ENCODE data around the gene LYZL1. TPM values are rescaled to one million over a fixed set of nuclear protein-coding genes. Genes with fewer than 3 reads are reported as not detected.

LYZL1 gene
- total RNA-seq, 1 experiment from 2014 or later = not detected

GRCh38 chr10:29344073-29344820, 55.4 kb downstream of the LYZL1 start:
- Histone ChIP-seq H3K9me3 (ENCODE audit: control insufficient read depth in 1 of 2, insufficient read depth in 1 of 2, low read depth in 1 of 2, low read length in 2 of 2) (no peaks in the 10 kb centered on the region), H3K4me3 (replicated peaks in 1 of 2; ENCODE audit: low read depth in 1 of 2, low read length in 2 of 2) (no peak overlapping the region), H3K4me2 (ENCODE audit: low read length) (no peak overlapping the region), H3K4me1 (ENCODE audit: control insufficient read depth in 1 of 2, insufficient read depth in 2 of 2, low read length in 2 of 2) (no peaks in the 10 kb centered on the region), H3K27ac (ENCODE audit: low read depth, low read length) (no peak overlapping the region), H3K9ac (ENCODE audit: low read length) (no peak overlapping the region), H3K36me3 (ENCODE audit: control insufficient read depth in 1 of 2, insufficient read depth in 2 of 2, low read length in 2 of 2) (no peaks in the 10 kb centered on the region), H3K9me2 (ENCODE audit: insufficient read depth) (no peaks in the 10 kb centered on the region), H2AFZ (ENCODE audit: low read depth, low read length, poor library complexity, severe bottlenecking) (no peak overlapping the region), H4K20me1 (ENCODE audit: insufficient read depth) (no peaks in the 10 kb centered on the region), H3K27me3 (ENCODE audit: insufficient read depth, low read length) (peaks cover 6% of the 10 kb centered on the region; the same call in 1 of the 2 replicates), H3K79me2 (ENCODE audit: insufficient read depth, low read length) (no peaks in the 10 kb centered on the region)
- TF ChIP-seq CBX3 (IDR thresholded peaks at IDR 0.05; ENCODE audit: low read depth) = no peak
- TF ChIP-seq SIN3A (IDR thresholded peaks at IDR 0.05; ENCODE audit: low read depth) = no peak
- TF ChIP-seq EGR1 (IDR thresholded peaks at IDR 0.05; ENCODE audit: low read depth) = no peak
- TF ChIP-seq TCF7L2 (IDR thresholded peaks at IDR 0.05; ENCODE audit: borderline replicate concordance, extremely low read depth, insufficient read depth, insufficient read length) = no peak
- TF ChIP-seq EZH2 (IDR thresholded peaks at IDR 0.05) = no peak
- TF ChIP-seq EZH2phosphoT487 (IDR thresholded peaks at IDR 0.05; ENCODE audit: borderline replicate concordance) = no peak
- no peak for TF ChIP-seq ELF1 (IDR thresholded peaks at IDR 0.05; ENCODE audit: borderline replicate concordance, low read depth)
- CTCF ChIA-PET = no interaction called here
- RAD21 ChIA-PET (ENCODE audit: low non-redundant PET in 1 of 2, low total read pairs in 2 of 2, uncharacterized antibody in 2 of 2, unreplicated experiment in 2 of 2) = no interaction called here
- no TSS peak for BruUV-seq (replicated peaks)
- POLR2A ChIA-PET = no interaction called here
- intact Hi-C loops (cut with micrococcal nuclease) = no loop called here
- no peak for DNase-seq (ENCODE audit: low read depth, low spot score)
- no peak for ATAC-seq

DNA sequence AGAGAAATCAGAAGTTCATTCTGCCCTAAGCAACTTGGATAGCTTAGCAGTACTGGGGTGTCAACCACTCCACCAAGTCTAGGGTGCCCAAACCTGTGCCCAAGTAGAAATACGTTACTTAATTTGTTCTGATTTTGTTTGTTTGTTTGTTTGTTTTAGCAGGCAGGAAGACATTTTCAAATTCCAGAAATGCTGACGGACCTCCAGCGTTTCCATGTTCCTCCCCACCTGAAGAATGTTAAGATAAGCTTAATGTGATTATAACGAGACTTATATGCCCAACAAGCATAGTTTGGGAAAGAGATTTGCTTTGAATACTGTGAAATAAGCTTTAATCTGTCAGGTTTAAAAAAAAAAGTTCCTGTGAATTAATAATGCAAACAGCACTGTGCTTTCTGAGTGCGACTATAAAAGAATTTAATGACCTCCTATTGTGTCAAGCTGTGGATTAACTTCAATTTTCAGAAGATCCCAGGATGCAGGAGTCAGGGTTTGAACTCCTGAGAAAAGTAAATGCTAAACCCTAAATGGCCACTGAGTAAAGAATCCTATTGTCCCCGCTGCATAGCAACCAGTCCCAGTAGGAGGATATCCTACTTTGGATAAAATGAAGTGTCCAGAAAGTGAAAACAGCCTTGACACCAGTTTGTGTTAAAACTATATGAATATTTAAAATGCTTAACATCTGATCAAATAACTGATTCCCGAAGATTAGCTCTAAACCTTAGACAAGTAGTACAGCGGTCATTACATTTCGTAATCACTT, 56.5 kb downstream of the LYZL1 start:
- Histone ChIP-seq H3K9me2 (ENCODE audit: insufficient read depth) (no peaks in the 10 kb centered on the region), H3K79me2 (ENCODE audit: insufficient read depth, low read length) (no peaks in the 10 kb centered on the region), H4K20me1 (ENCODE audit: insufficient read depth) (no peaks in the 10 kb centered on the region), H3K4me2 (ENCODE audit: low read length) (no peak overlapping the region), H3K9ac (ENCODE audit: low read length) (no peak overlapping the region), H3K4me3 (replicated peaks in 1 of 2; ENCODE audit: low read depth in 1 of 2, low read length in 2 of 2) (no peak overlapping the region), H3K36me3 (ENCODE audit: control insufficient read depth in 1 of 2, insufficient read depth in 2 of 2, low read length in 2 of 2) (no peaks in the 10 kb centered on the region), H3K27ac (ENCODE audit: low read depth, low read length) (no peak overlapping the region), H3K4me1 (ENCODE audit: control insufficient read depth in 1 of 2, insufficient read depth in 2 of 2, low read length in 2 of 2) (no peaks in the 10 kb centered on the region), H3K27me3 (ENCODE audit: insufficient read depth, low read length) (peaks cover 6% of the 10 kb centered on the region; the same call in 1 of the 2 replicates), H3K9me3 (ENCODE audit: control insufficient read depth in 1 of 2, insufficient read depth in 1 of 2, low read depth in 1 of 2, low read length in 2 of 2) (no peaks in the 10 kb centered on the region), H2AFZ (ENCODE audit: low read depth, low read length, poor library complexity, severe bottlenecking) (no peak overlapping the region)
- ChIA-PET POLR2A (no interaction called here), CTCF (no interaction called here), RAD21 (ENCODE audit: low non-redundant PET in 1 of 2, low total read pairs in 2 of 2, uncharacterized antibody in 2 of 2, unreplicated experiment in 2 of 2) (no interaction called here)
- intact Hi-C loops (cut with micrococcal nuclease) = no loop called here
- DNase-seq (ENCODE audit: low read depth, low spot score) = no peak
- no peak for ATAC-seq
- TF ChIP-seq YY1 (IDR thresholded peaks at IDR 0.05; ENCODE audit: extremely low read depth, insufficient replicate concordance, low read depth, low read length) (no peak), SIN3A (IDR thresholded peaks at IDR 0.05; ENCODE audit: low read depth) (no peak), SP1 (IDR thresholded peaks at IDR 0.05; ENCODE audit: low read depth) (no peak)
- no TSS peak for BruUV-seq (replicated peaks)
